DND-41 (cell line): ENCODE data around the gene IL4I1.
A peak's percentile ranks its signal among the peaks of the same experiment; 100 is the strongest.

Experiments
- ATAC-seq: fragments of 200-7000 bp; cut with Tn5 transposase; 3 replicates; pipeline ENCODE4 v1.9.1; 2021; ENCODE audit warnings: low read depth; ENCODE audit not compliant: insufficient read depth
- DNase-seq: peaks from one replicate; pipeline ENCODE4 v3.0.0-alpha.2; 2020
- H2AFZ ChIP-seq: 2 replicates; pipeline ENCODE4 v1.6.0; 2012; ENCODE audit warnings: low read depth, low read length
- H3K27ac ChIP-seq: 2 replicates; pipeline ENCODE4 v1.5.1; 2012; ENCODE audit warnings: low read length, inconsistent platforms
- H3K27me3 ChIP-seq: fragments of 200-600 bp; sonication (generic); 2 replicates; pipeline ENCODE4 v1.6.0; 2012; ENCODE audit warnings: low read length, mild to moderate bottlenecking, inconsistent platforms; ENCODE audit not compliant: insufficient read depth, poor library complexity
- H3K36me3 ChIP-seq: 2 replicates; pipeline ENCODE4 v1.5.1; 2012; ENCODE audit warnings: low read length, inconsistent platforms; ENCODE audit not compliant: insufficient read depth
- H3K4me1 ChIP-seq: 2 replicates; pipeline ENCODE4 v1.5.1; 2012; ENCODE audit warnings: mild to moderate bottlenecking, low read length; ENCODE audit not compliant: insufficient read depth
- H3K4me2 ChIP-seq: 2 replicates; pipeline ENCODE4 v1.6.0; 2012; ENCODE audit warnings: mild to moderate bottlenecking, moderate library complexity, low read length, inconsistent platforms; ENCODE audit not compliant: insufficient read depth
- H3K4me3 ChIP-seq, 2 experiments: fragments of 200-600 bp in 1 of 2; shearing (Covaris generic) in 1 of 2; 2 replicates each; pipeline ENCODE4 v1.5.1; 2012 to 2016; ENCODE audit warnings: inconsistent platforms in 2 of 2, low read length in 2 of 2, mild to moderate bottlenecking in 2 of 2, low read depth in 1 of 2, moderate library complexity in 1 of 2
- H3K79me2 ChIP-seq: 2 replicates; pipeline ENCODE4 v1.6.0; 2012; ENCODE audit warnings: low read length, inconsistent platforms; ENCODE audit not compliant: insufficient read depth
- H3K9ac ChIP-seq: 2 replicates; pipeline ENCODE4 v1.6.0; 2012; ENCODE audit warnings: low read depth, mild to moderate bottlenecking, inconsistent platforms, low read length, moderate library complexity
- H3K9me3 ChIP-seq: 2 replicates; pipeline ENCODE4 v1.5.1; 2012; ENCODE audit warnings: low read length, moderate library complexity, mild to moderate bottlenecking, inconsistent platforms; ENCODE audit not compliant: insufficient read depth, severe bottlenecking
- H4K20me1 ChIP-seq: 2 replicates; pipeline ENCODE4 v1.6.0; 2012; ENCODE audit warnings: low read length; ENCODE audit not compliant: insufficient read depth
- CTCF ChIP-seq: IDR thresholded peaks from 2 replicates; pipeline ENCODE4 v1.5.1; 2012; ENCODE audit warnings: borderline replicate concordance, low read length, moderate library complexity, mild to moderate bottlenecking; ENCODE audit not compliant: poor library complexity, severe bottlenecking; ENCODE audit errors: extremely low read depth
- EZH2 ChIP-seq: IDR thresholded peaks from 3 replicates; pipeline ENCODE4 v1.6.1; 2012; ENCODE audit warnings: borderline replicate concordance, low read depth, mild to moderate bottlenecking, moderate library complexity, low read length, inconsistent platforms; ENCODE audit not compliant: severe bottlenecking

The IL4I1 gene

DNA sequence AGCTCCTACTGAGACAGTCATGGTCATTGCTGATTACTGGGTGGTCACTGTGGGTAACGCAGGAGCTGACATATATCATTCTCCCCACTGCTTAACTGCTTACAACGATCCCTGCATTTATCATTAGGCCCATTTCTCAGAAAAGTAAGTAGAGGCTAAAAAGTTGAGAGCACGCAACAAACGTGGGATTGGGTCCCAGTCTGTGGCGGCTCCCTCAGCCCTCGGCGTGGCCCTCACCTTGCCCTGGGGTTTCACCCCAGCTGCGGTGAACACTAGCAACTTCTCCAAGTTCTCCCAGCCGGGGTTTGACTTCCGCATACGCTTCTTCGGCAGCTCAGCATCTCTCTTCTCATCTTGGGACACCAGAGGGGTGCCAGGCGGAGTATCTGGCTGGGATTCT lies 31.8 kb downstream of the IL4I1 start:
- peak overlapping the region; percentile 15; the same call in 1 of the 2 replicates for H3K4me2 ChIP-seq
- DNase-seq (no peak), ATAC-seq (no peak)
- peaks cover 39% of the 10 kb centered on the region for H3K79me2 ChIP-seq
- H3K36me3 ChIP-seq: peaks cover 53% of the 10 kb centered on the region
- no peak overlapping the region for H3K9ac ChIP-seq
- no peaks in the 10 kb centered on the region for H3K9me3 ChIP-seq
- H3K4me3 ChIP-seq: no peak overlapping the region
- TF ChIP-seq EZH2: no peak
- no peak for TF ChIP-seq CTCF
- no peak overlapping the region for H3K27ac ChIP-seq
- H3K4me1 ChIP-seq: peaks cover 51% of the 10 kb centered on the region
- no peaks in the 10 kb centered on the region for H3K27me3 ChIP-seq
- H4K20me1 ChIP-seq: peaks cover 54% of the 10 kb centered on the region
- no peak overlapping the region for H2AFZ ChIP-seq

DNA sequence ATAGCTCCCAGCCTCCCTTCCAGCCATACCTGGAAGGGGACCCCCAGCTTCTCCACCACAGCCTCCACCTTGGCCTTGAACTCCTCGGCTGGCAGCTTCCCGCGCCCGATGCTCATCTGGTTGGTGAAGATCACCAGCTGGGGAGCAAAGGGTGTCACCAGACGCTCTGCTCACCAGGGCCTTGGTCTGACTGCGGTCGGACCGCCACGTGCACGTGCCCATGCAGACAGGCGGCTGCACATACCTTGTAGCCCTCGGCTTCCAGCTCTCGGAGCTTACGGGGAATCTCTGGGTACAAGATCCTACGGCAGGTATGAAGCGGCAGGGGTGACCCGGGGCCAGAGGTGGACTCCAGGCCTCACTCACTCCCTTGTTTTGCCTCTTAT lies 32.8 kb downstream of the IL4I1 start:
- DNase-seq (no peak), ATAC-seq (no peak)
- Histone ChIP-seq H2AFZ (no peak overlapping the region), H3K4me1 (peaks cover 47% of the 10 kb centered on the region), H3K4me2 (no peak overlapping the region), H3K27ac (no peak overlapping the region), H4K20me1 (peaks cover 62% of the 10 kb centered on the region), H3K9me3 (no peaks in the 10 kb centered on the region), H3K27me3 (no peaks in the 10 kb centered on the region), H3K4me3 (no peak overlapping the region), H3K79me2 (peaks cover 39% of the 10 kb centered on the region), H3K9ac (no peak overlapping the region), H3K36me3 (peaks cover 61% of the 10 kb centered on the region)
- TF ChIP-seq CTCF (no peak), EZH2 (no peak)

DNA sequence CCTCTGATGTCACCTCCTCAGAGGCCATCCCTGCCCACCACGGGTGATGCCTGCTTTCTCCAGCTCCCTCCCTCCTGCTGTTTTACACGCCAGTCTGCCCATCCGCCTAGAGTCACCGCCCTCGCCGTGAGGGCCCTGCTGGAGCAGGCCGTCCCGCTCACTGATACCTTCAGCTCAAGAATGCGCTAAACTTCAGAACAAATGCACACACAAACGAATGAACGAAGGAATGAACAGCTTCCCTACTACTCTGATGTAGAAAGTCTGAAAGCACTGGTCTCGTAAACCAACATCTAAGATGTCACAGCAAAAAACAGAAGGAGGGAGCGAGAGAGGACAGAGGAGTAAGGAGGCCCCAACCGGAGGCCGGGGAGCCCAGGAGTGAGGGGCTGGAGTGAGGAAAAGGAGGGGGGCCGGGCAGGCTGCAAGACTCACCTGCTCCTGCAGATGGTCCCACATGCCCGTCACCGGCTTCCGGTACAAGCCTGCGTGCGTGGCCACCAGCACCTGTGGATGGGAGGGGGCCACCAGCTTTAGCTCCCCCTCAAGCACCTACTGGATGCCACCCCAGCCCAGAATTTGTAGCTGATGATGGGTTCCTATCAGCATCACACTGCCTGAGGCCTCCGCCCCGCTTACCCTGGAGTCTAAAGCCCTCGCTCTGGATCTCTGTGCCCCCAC lies 33.3 kb downstream of the IL4I1 start:
- Histone ChIP-seq H3K4me2 (no peak overlapping the region), H3K9me3 (no peaks in the 10 kb centered on the region), H3K27ac (no peak overlapping the region), H4K20me1 (peaks cover 67% of the 10 kb centered on the region), H3K9ac (no peak overlapping the region), H3K79me2 (peaks cover 39% of the 10 kb centered on the region), H3K4me1 (peaks cover 41% of the 10 kb centered on the region), H3K4me3 (no peak overlapping the region), H3K27me3 (no peaks in the 10 kb centered on the region), H2AFZ (no peak overlapping the region), H3K36me3 (peaks cover 66% of the 10 kb centered on the region)
- TF ChIP-seq CTCF: no peak
- TF ChIP-seq EZH2: no peak
- DNase-seq (no peak), ATAC-seq (no peak)
